AG08396 (cell line): ENCODE data around the gene TLCD1.
A peak's percentile ranks its signal among the peaks of the same experiment; 100 is the strongest.
"Not testable (repeated sequence)": the region's sequence is repeated elsewhere in the genome, so short reads cannot be mapped to it uniquely, and the experiment has no call there.

Experiments
- DNase-seq: peaks from one replicate; pipeline ENCODE4 v3.0.0; 2012; ENCODE audit warnings: low spot score, mixed read lengths

TLCD1 gene

DNA sequence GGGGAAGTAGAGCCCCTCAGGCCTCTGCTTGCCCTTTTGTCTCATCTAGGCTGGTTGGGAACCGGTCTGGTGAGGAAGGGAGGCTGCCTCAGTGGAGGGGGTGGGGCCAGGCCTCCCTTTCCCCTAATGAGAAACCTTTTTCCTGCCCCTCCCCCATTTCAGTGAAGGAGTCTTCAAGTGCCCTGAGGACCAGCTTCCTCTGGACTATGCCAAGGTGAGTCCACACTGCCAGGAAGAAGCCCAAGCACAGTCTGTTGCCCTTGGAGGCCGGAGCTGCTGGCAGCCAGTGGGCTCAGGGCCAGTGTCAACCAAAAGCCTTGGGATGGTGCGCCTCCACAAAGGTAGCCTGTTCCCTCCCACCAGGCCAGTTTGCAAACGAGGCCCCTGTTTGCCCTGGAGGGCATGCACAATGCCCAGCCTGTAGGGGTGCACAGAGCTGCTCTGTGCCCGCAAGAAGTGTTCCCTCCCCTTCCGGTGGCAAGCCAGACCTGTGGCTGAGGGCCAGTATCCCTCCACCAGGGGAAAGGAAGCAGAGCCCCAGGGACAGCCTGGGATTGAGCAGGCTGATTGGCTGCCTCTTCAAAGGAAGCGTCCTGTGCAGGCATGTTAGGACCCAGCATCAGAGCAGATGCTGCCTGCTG lies 21.1 kb upstream of the TLCD1 start:
- no peak for DNase-seq

DNA sequence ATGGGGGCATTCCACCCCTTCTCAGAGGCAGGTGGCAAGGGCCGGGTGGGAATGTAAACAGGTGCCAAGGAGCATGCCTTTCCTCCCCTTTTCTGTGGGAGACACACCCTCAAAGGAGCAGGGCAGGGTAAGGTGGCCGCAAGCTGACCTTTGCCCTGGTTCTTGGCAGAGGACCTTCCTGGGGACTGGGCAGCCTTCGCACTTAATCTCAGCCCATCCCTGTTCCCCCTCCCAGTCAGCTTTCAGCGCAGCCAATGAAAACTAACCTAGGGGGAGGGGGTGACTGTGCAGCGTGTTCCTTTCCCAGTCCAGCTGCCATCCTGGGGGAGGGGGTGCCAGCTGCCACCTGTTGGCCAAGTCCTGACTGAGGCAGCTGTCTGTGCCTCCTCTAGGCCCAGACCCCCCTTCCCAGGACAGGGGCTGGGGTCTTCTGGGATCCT lies 20.6 kb upstream of the TLCD1 start:
- DNase-seq = no peak

DNA sequence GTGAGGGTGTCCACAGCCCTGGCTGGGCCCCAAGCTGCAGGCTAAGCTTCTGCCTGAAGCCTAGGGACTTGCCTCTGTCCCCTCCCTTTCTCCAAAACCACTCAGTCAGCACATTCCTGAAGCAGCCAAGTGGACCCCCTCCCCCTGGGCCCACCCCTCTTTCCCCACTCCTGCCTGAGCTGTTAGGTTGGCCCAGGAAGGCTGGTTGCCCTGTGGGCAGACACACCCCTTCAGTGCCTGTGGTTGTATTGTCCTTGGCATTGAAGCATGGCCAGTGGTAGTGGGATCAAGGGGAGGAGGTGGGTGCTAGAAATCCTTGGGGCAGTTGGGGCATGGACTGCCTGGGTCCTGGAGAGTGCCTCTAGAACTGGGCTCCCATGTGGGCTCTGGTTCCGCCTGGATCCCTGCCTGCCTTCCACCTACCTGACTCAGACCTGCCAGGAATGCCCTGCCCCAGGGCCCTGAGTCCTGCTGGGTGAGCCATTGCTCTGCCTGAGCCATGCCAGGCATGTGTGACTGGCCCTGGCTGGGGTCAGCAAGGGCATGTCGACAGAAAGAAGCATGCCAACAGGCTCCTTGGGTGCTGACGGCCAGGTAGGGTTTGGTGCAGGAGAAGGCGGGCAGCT lies 19.9 kb upstream of the TLCD1 start:
- DNase-seq = no peak

DNA sequence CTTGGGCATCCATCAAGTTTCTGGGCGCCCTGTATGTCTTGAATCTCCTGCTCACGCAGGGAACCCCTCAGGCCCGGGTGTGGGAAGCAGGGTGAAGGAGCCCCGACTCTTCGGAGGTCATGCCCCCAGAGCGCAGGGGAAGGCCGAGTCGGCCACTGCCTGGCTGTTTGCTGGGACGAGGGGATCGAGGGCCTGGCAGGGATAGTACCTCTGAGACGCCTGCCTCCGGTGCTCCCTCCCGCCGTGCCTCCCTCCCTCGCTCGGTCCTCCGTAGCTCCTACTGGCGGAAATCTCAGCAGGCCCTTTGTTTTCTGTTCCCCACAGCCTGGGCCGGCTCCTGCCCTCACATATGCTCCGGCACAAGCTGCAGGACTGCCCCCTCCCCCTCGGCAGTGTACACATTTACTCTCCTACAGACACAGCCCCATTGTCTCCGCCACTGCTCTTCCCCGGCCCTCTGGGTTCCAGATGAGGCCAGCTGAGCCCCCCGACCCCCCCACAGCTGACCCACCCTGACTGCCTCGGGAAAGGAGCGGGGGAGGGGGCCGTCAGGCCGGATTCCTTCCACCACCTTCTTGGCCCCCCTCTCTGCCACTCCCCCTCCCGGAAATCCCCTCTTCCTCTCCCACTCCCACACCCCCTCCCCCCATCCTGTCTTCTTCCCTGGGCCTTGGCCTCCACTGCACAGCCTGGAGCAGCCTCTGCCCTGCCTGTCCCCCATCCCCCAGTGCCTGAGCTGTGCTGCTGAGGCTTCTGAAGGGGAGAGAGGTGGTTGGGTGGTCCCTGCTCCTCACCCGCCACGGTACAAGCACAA lies 19.1 kb upstream of the TLCD1 start:
- DNase-seq = peak; percentile 35

DNA sequence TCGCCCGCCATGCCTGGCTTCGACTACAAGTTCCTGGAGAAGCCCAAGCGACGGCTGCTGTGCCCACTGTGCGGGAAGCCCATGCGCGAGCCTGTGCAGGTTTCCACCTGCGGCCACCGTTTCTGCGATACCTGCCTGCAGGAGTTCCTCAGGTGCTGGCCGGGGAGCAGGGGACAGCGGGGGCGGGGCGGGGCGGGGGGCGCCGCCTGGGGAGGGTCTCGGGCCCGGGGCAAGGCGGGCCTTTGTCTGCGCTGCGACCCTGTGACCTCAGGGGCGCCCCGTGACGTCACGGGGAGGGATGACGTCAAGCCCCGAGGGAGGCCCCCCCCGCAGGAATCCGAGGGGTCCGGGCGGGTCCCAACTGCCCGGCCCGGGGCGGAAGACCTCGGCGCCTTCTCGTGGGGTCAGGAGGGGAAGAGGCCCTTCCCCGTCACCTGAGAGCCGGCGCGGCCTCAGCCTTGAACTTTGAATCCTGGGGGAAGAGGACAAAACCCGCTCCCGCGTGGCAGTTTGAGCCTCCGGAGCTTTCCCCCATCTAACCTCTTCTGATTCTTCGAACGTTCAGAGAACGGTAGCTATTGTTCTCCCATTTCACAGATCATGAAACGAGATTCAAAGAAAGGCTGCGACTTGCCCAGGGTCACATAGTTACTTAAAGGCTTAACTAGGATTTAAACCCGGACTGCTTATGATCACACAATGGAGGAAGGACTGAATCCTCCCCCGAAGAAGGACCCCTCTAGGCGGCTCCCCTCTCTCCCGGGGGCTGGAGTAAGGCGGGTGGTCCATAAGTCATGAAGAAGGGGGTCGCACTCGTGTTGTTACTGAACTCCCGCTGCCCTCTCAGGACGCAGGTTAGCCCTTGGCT lies 18.3 kb upstream of the TLCD1 start:
- peak; percentile 82 for DNase-seq

DNA sequence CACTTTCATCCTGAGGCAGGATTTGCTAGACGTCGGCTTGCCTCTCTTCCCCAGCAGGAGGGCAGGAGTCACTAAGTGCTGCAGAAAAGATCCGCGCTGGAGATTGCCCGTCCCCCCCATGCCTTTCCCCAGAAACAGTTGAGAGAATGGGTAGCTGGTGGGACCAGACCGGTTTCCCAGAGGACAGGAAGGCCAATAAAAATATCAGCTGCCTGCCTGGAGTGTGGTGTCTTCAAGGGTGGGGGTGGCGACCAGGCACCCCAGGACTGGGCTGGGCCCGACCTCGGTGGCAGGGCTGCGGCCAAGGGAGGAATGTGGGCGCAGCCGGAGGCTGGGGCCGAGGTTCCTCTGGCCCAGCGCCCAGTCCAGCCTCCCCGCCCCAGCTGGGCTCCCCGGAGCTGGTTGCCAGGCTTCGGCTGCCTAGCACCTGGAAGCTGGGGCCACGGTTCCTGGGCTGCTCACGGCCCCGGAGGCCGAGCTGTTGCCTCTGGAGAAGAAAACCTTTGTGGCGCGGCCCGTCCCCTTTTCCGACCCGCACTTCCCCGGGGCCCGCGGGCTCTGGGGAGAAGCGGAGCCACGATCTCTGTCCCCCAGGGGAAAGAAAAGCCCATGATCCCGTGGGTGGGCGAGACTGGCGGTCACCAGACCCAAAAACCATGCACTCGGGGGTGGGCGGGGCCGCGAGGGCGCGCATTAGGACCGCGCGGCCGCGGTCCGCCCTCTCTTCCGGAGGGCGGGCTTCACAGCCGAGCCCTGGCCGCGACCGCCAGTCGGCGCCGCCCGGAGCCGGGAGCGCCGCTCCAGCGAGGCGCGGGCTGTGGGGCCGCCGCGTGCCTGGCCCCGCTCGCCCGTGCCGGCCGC lies 17.4 kb upstream of the TLCD1 start, which contains the start of gene TRAF4:
Gene TRAF4, plus strand, starts transcription at position 769 of the 861 bp plus-strand sequence. CDS start 102 bp downstream, outside the sequence.
- DNase-seq = peak; percentile 92

DNA sequence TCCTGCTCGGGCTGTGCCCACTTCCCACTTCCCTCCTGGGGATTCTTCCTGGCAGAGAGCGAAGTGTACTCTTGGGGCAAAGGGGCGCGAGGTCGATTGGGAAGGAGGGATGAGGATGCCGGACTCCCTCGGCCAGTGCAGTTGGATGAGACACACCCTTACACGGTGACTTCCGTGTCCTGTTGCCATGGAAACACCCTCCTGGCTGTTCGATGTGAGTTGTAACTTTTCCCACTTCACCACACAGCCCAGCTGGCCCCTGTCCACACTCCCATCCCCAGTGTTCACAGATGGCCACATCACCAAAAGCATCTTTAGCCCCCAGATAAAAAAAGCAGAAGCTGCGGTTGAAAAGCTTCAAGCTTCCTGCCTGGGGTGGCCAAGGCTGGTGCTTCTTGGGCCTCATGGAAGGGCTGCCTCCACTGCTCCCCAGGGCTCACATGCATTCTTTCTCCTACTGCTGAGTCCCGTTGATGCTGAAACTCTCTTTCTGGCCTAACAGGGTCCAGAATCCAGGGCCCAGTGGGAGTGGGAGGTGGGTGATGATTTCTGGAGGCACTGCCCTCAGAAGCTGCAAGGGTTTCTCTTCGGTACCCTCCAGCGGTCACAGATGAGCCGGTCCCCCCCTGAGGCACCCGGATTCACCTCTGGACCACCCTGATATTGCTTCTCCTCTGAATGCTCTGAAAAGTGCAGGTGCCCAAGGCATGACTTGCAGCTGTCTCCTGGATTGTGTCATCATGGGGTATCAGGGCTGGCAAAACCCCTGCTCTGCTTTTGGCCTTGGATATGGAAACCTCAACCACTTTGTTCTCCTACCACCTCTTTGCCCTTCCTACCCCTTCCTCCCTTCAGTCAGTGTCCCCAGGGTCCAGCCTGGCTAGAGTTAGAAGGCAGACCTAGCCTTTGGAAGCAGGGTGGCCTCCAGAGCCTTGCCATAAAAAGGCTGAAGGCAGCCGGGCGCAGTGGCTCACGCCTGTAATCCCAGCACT lies 15.6 kb upstream of the TLCD1 start:
- DNase-seq = no peak

DNA sequence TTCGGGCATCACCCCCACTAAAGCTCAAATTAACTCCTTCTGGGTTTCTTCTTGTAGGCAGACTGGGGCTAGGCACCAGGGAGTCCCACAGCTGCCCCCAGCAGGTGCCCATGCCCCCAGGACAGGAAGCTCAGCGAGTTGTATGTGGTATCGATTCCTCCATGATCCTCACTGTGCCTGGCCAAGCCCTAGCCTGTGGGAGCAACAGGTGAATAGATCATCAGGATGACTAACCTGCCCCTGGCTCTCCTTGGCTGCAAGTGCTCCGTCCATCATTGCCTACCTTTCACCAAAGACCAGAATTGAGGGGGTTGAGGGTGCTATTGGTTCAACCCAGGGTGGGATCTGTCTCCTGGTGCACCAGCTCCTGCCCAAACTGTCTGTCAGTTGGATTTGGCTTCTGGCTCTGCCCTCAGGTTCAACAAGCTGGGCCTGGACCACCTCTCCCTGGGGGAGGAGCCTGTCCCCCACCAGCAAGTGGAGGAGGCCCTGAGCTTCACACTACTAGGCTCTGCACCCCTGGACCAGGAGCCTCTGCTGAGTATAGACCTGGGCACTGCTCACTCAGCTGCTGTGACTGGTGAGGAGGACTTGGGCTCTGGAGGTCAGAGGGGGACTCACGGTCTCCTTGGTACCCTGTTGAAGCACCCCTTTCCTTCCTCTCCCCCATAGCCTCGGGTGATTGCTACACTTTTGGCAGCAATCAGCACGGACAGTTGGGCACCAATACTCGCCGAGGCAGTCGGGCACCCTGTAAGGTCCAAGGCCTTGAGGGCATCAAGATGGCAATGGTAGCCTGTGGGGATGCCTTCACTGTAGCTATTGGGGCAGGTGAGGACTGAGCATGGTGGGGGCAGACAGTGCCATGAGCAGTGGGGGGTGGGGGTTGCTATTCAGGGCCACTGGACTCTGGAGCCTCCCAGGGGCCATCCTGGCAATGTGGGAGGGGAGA lies 14.6 kb upstream of the TLCD1 start:
- DNase-seq = no peak

DNA sequence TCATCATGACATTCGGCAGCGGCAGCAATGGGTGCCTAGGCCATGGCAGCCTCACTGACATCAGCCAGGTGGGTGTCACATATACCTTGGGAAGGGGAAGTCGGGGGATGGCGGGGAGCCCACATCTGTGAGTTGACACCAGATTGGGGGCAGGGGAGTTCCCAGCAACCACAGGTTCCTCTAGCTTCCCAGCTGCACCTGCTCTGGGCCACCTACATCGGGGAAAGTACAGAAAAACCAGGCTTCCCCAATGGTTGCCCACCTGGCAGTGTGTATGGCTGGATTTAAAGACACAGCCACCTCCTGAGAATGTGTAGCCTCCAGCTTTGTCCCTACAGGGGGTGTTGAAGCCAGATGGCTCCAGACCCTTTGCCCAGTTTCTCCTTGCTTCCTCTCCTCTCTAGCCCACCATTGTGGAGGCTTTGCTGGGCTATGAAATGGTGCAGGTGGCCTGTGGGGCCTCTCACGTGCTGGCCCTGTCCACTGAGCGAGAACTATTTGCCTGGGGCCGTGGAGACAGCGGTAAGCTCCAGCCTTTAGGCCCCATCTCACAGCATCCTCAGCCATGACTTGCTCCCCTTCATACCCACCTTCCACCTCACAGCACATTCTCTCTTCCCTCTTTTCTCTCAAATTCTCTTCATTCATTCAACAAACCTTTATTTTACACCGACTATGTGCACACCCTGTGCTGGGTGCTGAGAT lies 12.8 kb upstream of the TLCD1 start:
- no peak for DNase-seq

DNA sequence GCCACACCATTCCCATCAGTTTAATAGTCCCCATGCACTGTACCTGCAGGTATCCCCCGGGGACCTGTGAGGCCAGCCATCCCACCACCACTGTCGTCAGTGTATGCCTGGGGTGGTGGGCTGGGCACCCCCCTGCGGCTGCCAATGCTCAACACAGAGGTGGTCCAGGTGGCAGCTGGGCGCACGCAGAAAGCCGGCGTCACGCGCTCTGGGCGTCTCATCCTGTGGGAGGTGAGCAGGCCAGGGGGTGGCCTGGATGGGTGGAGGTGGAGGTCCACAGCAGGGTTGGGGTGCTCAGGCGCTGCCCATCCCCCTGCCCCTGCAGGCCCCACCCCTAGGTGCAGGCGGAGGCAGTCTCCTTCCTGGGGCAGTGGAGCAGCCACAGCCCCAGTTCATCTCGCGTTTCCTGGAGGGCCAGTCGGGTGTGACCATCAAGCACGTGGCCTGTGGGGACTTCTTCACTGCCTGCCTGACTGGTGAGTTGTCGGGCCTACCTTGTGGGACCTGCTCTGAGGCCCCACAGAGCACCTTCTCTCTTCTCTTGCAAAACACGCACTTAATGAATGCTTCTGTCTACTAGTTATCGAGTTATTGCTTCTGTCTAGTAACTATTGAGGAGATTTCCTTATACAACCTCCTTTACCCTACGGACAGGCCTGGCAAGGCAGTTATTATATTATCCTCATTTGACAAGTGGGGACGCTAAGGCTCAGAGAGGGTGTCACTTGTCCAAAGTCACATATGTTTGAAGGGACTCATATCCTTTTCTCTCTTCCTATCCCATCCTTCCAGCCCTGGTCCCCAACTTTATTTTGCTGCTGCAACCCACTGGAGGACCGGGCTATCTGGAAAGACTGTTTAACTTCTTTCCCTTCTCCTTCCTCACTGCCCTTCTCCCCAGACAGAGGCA lies 12.0 kb upstream of the TLCD1 start:
- DNase-seq = no peak

DNA sequence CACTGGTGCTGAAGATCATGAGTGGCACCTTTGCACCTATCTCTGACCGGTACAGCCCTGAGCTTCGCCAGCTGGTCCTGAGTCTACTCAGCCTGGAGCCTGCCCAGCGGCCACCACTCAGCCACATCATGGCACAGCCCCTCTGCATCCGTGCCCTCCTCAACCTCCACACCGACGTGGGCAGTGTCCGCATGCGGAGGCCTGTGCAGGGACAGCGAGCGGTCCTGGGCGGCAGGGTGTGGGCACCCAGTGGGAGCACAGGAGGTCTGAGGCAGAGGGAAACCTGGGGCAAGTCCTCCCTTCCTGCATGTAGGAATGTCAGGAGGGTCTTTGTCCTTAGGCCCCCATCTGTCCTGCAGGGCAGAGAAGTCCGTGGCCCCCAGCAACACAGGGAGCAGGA lies 11.3 kb upstream of the TLCD1 start:
- no peak for DNase-seq

DNA sequence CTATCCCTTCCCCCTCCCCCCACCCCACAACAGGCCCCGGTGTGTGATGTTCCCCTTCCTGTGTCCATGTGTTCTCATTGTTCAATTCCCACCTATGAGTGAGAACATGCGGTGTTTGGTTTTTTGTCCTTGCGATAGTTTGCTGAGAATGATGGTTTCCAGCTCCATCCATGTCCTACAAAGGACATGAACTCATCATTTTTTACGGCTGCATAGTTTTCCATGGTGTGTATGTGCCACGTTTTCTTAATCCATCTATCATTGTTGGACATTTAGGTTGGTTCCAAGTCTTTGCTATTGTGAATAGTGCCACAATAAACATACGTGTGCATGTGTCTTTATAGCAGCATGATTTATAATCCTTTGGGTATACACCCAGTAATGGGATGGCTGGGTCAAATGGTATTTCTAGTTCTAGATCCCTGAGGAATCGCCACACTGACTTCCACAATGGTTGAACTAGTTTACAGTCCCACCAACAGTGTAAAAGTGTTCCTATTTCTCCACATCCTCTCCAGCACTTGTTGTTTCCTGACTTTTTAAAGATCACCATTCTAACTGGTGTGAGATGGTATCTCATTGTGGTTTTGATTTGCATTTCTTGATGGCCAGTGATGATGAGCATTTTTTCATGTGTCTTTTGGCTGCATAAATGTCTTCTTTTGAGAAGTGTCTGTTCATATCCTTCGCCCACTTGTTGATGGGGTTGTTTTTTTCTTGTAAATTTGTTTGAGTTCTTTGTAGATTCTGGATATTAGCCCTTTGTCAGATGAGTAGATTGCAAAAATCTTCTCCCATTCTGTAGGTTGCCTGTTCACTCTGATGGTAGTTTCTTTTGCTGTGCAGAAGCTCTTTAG lies 10.1 kb upstream of the TLCD1 start:
- DNase-seq = not testable (repeated sequence)

DNA sequence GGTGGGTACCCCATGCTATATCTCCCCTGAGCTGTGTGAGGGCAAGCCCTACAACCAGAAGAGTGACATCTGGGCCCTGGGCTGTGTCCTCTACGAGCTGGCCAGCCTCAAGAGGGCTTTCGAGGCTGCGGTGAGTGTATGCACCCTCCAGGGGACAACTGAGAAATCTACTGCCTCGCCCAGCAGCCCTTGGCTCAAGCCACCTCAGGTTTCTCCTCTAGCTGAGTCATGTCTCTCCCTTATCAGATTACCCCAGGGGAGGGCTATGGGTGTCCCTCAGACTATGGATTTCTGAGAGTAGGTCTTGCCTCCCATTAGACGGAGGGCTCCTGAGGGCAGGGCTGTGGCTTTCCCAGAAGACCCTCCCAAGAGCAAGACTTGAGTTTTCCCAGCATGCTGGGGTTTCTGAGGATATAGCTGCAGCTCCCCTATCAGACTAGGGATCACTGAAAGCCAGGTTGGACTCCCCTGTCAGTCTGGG lies 9.2 kb upstream of the TLCD1 start:
- DNase-seq = peak; percentile 26

DNA sequence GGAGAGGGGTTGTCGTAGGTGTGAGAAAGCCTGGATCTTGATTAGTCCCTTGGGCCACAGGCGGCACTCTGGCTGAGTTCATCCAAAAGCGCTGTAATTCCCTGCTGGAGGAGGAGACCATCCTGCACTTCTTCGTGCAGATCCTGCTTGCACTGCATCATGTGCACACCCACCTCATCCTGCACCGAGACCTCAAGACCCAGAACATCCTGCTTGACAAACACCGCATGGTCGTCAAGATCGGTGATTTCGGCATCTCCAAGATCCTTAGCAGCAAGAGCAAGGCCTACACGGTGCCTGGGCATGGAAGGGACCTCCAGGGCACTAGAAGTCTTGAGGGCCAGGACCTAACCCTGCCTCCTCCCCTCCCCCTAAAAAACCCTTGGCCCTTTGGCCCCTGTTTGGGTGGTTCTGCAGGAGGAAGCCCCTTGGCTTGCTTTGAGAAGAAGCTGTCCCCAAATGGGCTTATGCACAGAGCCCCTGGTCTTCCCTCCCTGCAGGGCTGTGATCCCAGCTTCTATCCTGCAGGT lies 8.7 kb upstream of the TLCD1 start:
- no peak for DNase-seq

DNA sequence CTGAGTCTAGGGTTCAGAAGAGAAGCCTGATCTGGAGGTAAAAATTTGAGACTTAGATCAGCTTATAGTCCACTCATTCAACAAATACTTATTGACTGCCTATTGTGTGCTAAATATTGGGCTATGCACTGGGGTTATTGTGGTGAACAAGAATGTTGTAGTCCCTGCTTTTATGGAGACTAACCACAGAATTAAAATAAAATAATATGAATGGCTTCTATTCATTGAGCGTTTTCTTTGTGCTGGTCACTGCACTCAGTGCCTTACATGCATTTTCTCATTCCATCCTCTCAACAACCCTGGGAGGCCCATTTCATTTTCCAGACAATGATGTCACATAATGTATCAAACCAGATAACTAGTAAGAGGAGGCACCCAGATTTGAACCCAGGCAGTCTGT lies 7.3 kb upstream of the TLCD1 start:
- no peak for DNase-seq

DNA sequence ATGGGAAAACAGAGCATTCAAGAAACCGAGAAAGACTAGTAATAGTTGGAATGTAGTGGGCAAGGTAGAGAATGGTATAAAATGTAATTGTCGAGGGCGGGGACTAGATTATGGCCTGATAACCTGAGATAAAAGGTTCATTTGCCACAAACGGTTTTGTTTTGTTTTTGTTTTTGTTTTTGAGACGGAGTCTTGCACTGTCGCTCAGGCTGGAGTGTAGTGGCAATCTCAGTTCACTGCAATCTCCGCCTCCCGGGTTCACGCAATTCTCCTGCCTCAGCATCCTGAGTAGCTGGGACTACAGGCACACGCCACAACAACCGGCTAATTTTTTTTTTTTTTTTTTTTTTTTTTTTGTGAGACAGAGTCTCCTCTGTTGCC lies 3.9 kb upstream of the TLCD1 start:
- no peak for DNase-seq
